ENCODE measurements around the gene CFP.

The CFP gene

GRCh38 chrX:47574076-47574546, 55.6 kb downstream of the CFP start:
- no peak for DNase-seq (ENCODE audit: low read depth)

- DNase-seq (ENCODE audit: low read depth): peak; percentile 32
Measured at GRCh38 chrX:47573341-47574075, 56.2 kb downstream of the CFP start.
